Left kidney (tissue), 2 donors: ENCODE results near the gene ORM1. TPM values are rescaled to one million over a fixed set of nuclear protein-coding genes. Genes with fewer than 3 reads are reported as not detected.

Experiments
- DNase-seq: peaks from one replicate; pipeline ENCODE4 v3.0.0-alpha.2; 2013
- polyA plus RNA-seq: library from polyadenylated mRNA; unstranded; fragments of 120-200 nt; gene quantifications from one replicate; pipeline ENCODE4 v1.2.1, GENCODE V29; 2013; ENCODE audit not compliant: insufficient read length

ORM1 gene
- polyA plus RNA-seq, 1 donor: 0.22 TPM

DNA sequence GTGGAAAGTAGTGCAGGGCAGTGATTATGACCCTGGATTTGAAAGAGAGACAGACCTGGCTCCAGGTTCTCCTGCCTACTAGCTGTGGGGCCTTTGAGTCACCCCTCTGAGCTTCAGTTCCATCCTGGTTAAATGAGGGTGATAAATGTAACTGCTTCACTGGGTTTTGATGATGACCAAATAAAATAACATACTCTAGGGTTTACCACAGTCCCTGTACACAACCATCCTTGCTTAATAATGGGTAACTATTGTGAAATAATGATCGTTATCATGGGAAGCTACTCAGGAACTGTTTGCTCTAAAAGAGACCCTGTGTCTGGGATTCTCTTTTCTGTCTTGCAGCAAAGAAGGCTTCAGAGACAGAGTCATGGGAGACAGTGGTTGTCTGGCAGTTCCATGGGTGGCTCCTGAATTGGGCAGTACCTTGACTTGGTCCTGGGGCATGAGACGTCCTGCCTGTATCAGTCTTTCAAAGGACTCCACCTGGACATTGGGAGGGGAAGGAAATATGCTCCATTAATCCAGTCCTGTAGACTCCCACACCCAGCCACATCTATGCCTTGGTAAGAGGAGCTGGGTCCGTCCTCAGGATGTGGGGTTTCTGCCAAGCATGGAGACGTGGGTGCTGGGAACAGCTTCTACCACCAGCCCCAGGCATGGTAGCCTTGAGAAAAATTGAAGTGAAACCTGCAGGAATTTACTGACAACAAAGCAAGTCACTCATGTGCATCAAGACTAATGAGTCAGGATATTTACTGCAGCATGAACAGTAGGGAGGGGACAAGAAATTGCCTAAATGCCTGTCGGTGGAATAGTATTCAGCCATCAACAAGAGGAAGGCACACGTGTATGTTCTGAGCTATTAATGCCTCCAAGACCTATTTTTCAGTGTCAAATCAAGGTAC, 41.5 kb downstream of the ORM1 start:
- DNase-seq: no peak

DNA sequence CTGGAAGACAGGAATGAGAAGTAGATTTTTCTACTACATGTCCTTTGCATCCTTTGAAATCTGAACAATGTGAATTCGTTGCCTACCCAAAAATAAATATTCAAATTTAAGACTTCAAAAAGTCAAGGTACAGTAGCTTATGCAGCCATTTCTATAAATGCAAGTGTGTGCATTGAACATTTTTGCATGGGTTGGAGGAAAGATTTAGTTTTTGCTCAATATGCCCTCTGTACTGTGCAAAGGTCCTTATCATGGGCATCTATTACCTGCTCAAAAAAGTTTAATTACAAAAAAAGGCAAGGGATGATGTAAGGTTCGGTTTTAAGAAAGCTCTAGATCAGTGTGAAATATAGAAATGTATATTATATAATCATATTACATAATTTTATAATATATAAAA, 42.3 kb downstream of the ORM1 start:
- no peak for DNase-seq

DNA sequence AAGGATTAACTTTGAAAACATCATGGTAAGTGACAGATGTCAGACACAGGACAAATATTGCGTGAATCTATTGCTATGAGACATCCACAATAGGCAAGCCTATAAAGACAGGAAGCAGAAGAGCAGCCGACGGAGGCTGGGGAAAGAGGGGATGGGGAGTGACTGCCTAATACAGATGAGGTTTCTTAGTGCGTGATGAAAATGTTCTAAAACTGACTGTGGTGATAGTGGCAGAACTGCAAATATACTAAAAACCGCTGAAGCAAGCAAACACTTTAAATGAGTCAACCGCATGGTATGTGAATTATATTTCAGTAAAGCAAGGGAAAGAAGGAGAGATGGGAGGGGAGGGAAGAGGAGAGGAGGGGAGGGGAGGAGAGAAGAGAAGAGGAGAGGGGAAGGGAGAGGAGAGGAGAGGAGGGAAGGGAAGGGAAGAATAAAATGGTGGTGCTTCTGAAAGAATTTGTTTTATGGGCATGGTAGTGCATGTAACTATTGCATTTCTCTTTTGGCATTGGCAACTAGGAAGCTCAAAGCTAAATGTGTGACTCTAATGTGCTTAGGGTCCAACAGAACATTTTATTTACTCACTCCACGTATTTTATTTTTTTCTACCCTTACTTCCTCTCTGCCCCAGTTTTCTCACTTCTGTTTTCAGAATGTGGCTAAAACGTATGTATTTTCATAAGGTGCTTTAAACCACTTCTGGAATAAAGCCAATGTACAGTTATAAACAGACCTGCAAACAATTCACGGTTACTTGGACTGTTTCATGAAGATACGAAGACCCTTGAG, 43.6 kb downstream of the ORM1 start:
- no peak for DNase-seq

DNA sequence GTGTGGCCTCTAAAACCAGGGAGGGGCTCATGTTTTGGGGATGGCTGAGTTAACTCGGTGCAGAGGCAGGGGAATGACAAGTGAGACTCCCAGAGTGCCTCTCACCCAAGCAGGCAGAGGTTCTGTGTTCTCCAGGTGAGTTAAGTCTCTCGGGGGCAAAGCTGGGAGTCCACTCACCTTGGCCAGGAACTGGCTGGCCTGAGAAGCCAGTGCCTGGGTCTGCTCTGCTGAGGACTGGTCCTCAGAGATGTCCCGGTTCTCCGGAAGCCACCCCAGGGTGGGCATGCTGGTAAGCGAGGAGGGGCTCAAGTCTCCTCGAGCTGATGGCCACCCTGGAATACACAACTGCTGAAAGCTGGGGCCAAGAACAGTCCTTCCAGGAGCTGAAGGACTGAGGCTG, 44.5 kb downstream of the ORM1 start:
- DNase-seq: no peak

DNA sequence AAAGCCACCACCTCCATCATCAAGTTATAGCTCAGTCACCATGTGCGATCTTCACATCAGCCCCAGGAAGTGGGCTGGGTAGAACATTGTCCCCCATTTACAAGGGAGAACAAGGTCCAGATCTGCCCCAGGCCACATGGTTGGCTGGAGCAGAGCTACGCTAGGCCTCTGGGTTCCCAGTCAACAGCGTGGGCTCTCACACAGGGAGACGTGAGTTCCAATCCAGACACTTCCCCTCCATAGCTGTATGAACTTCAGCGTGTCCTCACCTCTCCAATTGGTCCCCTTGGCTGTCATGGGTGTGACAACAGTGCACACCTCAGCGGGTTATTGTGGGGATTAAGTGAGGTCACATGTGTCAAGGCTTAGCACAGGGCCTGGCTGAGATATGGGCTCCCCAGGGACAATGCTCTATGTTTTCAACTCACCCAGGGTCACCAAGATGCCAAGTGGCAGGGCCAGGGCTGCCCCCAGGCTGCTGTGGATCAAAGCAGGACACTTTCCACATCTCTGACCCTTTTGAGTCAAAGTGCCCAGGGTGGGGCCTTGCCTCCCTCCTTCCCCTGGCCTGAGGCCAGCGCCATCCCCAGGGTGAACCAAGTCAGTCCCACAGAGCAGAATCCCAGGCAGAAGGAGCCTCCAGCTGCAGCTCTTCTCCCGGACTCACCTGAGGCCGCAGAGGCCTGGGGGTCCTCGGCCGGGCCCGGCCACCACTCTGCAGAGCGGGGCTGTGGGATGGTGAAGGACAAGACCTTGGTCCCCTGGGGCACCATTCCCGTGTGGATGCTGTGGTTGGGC, 45.1 kb downstream of the ORM1 start:
- DNase-seq: no peak

DNA sequence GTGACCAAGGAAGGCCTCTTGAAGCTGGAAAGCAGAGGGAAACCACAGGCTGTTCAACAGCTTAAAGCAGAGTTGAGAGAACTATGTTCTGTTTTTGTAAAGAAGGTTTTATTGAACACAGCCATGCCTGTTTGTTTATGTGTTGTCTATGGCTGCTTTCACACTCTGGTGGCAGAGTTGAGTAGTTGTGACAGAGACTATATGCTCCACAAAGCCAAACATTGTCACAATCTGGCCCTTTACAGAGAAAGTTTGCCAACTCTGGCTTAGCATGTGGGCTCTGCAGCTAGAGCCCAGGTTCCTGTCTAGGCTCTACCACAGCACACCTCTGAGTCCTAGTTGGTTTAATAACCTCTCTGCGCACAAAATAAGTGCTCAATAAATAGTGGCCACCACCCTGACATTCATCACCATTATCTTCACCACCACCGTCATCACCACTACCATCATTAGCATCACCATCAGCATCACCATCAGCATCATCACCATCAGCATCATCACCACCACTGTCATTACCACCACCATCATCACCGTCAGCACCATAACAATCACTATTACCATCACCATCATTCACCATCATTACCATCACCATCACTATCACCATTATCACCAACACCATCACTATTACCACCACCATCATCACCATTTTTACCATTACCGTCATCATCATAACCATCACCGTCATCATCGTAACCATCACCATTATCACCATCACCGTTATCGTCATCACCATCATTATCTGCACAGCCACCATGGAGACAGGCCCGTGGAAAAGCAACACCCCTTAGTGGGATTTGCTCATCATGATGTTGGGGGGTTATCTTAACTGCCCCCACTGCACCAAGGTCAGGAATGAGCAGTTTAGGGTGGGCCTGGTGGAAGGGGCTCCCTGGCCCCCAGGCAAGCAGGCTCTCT, 46.6 kb downstream of the ORM1 start:
- DNase-seq: no peak

DNA sequence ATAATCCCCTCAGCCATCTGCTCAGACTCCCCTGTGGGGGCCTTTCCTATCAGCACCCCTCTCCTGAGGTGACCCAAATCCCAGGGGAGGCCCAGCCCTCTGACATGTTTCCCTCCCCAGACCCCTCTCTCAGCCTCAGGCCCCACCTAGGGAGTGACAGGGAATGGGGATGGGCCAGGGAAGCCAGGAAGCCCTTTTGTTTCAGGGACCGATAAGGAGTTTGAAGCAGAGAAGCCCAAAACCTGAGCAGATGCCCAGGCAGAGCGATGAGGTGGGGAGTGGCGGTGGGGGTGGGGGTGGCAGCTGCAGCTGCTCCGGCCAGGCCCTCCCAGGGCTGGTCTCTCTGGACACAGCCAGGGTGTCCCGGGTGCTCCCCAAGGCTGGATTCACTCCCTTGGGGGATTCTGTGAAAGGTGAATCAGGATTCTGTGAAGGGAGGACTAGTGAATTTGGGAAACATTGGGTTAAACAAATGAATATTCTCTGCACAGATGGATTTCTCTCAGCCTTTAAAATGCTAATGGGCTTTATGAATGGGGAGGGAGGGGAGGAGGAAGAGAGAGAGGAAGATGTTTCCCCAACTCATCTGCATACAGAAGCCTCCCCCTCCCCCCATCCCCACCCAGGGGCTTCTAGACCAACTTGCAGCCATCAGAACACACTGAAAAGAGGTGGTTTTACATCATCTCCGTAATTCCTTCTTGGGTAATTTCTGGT, 47.5 kb downstream of the ORM1 start:
- no peak for DNase-seq

DNA sequence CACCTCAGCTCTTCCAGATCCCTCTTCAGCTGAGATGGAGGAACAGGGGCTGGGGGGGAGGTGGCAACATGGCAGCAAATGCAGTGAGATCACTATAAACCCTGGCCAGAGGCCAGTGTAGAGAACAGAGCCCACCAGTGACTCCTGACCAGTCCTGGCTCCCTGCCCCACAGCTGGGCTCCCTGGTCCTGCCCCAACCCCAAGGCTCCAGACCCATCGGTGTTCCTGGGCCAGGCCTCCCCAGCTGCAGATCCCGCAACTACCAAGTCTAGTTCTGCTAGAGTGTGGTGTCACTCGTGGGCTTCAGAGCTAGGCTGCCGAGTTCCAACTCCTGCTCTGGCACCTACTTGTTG, 48.0 kb downstream of the ORM1 start:
- DNase-seq: no peak

DNA sequence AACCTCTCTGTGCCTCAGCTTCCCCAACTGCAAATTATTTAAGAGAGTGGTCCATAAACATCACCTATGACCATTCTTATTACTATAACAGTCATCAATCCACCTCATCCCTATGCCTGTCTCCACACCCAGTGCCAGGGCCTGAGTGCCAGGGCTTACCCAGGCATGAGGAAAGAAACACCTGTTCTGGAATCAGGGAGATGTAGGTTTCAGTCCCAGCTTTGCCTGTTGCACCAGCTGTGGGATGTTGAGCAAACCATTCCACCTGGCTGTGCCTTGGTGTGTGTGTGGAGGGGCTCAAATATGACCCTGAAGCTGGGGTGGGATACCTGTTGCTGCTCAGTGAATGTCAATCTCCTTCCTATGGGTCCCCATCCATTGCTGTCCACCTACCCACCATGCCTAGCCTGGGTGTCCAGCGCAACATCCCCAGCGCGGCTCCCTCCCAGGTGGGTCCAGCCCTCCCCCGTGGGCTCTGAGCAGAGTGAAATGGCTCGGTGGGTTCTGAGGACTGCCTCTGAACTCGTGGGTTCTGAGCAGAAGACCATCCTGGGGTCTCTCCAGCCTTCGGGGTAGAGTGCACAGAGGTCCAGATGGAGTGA, 48.5 kb downstream of the ORM1 start:
- DNase-seq: no peak

DNA sequence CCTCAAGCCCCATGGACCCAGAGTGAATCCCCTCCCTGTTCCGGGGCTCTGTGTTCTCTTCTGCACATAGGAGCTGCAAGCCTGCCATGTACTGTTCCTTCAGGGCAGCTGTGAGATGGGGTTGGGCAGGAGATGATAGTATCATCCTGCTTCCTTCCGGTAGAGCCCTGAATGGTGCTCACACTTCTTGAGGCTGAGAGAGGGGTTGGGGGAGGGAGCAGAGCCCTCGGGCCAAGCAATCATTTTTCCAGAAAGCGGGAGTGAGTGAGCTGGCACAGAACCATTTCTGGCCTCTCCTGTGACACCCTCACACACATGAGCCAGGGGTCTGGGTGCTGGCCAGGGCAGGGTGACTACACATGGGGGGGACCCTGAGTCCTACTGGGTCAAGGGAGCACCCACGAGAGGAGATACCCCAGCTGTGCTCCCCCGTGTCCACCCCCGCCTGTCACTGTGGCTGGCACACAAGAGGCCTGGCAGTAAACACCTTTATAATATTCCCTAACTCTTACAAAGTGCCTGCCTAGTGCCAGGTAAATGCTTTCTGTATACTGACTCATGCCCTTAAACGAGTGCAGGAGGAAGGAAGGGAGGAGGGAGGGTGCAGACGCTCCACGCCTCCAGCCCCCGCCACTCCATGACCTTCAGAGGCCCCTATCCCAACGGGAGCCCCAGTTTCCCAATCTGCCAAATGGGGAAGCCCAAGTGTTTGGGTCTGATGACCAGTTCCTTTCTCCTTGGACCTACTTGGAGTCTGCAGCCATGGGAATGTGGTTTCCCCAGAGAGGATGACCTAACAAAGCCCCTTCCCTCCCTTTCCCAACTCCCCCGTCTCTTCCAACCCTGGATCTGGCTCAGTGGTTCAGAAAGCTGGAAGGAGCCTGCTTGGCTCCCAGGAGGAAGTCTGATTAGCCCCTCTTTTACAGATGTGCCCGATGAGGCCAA, 49.3 kb downstream of the ORM1 start:
- DNase-seq: no peak

DNA sequence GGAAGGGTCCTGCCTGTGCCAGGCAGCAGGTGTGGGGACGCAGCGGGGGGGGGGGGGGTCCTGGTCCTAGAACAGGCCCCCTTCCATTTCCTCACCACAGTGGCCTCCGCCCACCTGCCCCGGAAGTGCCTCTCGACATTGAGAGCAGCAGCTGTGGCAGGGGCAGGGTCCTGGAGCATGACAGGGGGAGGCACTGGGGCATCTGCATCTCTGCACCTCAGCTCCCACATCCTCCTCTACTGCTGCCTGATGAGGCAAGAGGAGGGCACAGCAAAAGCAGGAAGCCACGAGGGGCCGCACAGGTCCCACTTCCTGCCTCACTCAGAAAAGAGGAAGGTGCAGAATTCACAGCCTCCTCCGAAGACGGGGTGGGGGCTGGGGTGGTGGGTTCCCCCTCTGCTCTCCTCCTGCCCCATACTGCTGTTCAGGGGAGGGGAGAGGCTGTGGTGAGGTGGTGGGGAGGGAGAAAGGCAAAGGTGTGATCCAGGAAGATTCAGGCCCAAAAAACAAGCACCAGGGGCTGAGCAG, 50.1 kb downstream of the ORM1 start:
- no peak for DNase-seq

DNA sequence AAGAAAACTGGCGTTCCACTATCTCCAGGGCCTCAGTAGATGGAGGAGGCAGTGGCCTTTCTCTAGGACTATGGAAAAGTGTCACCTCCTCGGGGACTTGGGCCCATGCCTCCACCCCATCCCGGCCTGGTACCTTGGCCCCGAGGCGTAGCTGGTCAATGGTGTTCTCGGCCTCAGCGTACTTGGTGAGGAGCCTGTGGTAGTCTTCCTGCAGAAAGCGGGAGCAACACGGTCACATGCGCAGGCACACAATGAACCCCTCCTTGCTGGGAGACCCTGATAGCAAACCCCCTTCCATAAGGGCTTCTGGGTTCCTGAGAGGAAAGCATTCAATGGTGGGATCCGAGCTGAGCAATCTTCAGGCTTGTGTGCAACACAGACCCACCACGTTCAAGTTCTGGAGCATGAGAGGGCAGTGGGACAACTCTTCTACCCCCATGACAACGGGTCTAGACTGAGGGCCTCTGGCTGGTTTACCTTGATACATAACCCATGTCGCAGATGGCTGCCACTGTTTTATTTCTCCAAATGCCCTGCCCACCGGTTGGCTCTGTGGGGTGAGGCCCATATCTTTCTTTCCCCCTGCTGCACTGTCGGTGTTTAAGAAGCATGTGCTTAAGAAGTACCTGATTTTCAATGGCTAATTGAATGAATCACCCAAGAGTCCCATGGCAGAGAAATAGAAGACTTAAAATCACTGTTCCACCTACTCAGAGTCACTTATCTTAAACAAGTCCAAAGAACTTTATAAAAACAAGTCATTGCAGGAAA, 51.2 kb downstream of the ORM1 start:
- no peak for DNase-seq

DNA sequence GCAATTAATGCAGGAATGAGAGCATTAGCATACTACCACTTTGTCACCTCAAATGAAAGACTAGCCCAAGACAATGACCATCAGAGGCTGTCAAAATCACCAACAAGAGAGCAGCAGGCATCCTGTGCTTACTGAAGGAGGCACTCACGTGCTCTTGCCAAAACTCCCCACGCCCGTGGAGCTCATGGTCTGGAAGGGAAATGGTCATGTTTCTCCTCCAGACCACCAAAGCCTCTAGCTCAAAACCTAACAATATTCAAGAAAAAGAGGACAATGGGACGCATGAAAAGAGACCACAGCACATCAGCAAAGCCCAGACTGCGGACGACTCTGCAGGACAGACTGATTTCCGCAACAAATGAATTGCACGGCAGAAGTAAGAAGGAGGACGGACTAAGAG, 52.0 kb downstream of the ORM1 start:
- DNase-seq: no peak

DNA sequence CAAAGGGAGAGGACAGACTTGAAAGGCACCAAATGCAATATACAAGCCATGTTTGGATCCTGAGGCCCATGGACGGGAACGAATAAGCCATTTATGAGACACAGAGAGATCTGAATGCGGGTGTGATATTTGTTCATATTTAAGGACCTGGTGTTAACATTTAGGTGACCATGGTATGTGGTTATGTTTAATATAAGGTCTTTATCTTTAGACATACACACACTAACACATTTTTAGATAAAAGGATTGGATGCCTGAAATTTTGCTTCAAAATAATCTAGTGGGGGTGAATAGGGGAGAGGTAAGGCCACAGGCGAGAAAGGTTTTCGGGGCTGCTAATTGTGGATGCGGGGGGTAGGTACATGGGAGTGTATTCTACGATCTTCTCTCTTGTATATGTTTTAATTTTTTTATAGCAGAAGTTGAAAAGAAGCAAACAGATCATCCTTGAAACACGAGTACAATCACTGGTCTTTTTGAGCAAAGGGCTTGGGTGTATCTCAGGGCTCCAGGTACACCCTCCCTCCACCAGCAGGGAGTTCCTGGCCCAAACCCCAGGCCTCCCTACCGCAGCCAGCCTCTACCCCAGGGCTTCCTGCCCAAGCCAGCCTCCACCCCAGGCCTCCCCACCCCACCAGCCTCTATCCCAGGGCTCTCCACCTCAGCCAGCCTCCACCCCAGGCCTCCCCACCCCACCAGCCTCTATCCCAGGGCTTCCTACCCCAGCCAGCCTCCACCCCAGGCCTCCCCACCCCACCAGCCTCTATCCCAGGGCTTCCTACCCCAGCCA, 52.7 kb downstream of the ORM1 start:
- DNase-seq: no peak
